Middle frontal gyrus (tissue), 1 donor: Measurements from ENCODE around the gene NLGN1.

Experiments
- DNase-seq: peaks from one replicate; pipeline ENCODE4 v3.0.0-alpha.2; 2015; ENCODE audit warnings: low spot score; ENCODE audit errors: extremely low spot score

Gene NLGN1

GRCh38 chr3:174268061-174268460 lies 870.5 kb downstream of the NLGN1 start:
- no peak for DNase-seq

DNA sequence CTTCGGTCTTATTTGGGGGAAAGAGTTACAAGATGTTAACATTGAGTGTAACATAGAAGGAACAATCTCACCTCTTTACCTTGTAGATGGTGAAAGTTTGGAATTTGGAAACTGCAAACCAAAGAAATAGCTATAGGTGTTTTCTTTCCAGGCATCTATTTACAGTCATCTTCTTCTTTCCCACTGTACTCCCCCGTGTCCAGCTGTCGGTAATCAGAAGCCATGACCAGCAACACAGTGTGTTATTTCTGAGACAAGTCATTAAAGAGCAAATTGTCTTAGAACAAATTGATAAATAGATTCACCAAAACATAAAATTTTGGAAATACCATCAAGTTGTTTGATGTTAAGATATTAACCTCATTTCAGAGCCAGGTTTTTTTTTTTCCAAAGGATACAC lies 871.0 kb downstream of the NLGN1 start:
- no peak for DNase-seq

GRCh38 chr3:174270841-174271240 lies 873.3 kb downstream of the NLGN1 start:
- DNase-seq: no peak

DNA sequence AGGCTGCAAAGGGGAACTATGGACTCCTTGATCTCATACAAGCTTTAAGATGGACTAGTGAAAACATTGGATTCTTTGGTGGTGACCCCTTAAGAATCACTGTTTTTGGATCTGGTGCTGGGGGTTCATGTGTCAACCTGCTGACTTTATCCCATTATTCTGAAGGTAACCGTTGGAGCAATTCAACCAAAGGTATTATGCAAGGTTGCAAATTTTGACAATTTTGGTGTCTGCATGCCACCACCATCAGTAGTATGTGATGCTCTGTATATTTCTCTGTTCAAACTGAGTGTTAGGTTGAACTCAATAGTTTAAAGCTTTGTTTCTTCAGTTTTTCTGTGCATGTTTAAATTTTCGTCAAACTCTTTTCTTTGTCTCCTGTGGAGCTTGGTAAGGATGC lies 877.8 kb downstream of the NLGN1 start:
- DNase-seq: no peak

- no peak for DNase-seq
These were observed 879.3 kb downstream of the NLGN1 start for GRCh38 chr3:174276826-174277225.

DNA sequence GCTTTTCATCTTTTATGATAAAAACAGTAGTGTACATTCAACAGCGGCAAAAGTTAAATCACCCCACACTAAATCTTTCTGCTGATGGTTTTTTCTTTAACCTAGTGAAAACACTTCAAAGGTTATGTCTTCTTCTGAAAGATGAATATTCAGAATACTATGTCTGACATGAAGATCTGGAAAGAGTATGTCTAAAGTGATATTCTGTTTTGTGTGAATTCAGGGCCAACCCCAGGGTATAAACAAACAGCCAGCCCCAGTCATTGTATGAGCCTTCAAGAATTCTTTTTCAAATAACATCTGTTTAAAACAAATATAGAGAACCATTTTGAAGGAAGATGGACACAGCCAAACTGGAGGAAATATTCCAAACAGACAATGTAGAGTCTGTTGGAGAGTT lies 880.5 kb downstream of the NLGN1 start:
- DNase-seq: no peak

- no peak for DNase-seq
These were observed 882.6 kb downstream of the NLGN1 start for GRCh38 chr3:174280186-174280585.

- DNase-seq: no peak
These were observed 887.8 kb downstream of the NLGN1 start for GRCh38 chr3:174285242-174285864.

DNA sequence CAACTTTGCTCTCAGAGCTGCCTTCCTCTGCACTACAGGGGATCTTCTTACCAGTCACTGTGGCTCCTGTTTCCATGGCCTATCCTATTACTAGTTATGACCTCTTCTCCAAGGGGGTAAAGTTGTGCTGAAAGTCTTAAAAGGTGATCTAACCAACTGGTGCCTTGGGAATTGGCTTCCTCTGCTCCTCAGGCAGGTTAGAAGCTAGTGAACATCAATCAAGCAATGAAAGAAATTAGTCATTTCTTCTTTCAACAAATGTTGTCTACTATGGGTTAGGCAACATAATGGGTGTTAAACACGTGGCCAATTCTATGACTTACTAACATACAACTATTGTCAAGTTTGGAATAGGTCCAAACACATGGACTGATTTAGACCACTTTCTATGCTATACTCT lies 890.2 kb downstream of the NLGN1 start:
- no peak for DNase-seq

DNA sequence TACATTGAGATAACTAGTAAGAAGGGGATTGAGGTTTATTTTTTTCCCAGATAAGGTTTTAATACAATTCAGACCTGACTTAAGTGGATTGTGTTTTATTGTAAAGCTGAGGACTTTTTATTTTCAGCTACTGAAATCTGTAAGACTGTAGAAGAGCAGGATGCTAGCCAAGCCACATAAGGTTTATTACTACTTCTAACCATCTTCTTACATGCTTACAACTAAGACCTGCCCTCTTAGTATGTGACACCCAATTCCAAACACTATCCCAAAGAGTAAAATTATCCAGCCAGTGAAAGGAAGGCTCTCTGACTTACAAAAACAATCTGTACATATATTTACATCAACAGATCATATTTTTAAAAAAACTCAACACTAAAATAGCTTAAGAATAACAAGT lies 897.1 kb downstream of the NLGN1 start:
- no peak for DNase-seq

DNA sequence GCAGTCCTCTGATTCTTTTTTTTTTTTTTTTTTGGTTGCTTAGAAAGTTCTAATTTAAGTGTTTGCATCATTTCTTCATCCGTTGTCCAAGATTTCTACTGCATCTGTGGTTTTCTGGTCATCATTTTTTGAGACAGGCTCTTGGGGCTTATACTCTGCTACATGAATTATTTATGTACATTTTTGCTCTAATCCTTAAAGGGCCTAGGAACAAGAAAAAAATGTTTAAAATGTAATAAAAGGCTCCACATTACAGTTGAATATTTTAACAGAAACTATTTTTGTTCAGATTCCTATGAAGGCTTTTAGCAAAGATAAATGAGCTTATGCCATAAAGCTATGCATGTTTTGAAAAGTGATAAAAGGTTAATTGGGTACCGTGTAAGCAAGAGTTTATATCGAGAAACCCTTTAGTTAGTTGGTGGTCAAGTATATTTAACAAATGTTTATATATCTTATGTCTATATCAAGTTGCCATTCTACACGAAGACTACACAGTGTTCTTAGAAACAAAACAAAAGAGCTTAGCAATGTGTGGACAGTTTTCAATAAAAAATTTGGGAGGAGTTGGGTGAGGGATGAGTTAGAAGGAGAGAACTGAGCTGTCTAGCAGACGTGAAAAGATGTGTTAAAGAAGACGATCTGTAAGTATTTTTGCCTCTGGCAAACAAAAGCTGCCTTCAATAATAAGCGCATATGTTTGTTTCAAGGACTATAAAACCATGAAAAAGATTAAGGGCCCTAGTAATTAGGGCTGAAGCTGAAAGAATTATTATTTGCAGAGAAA lies 898.0 kb downstream of the NLGN1 start:
- no peak for DNase-seq

DNA sequence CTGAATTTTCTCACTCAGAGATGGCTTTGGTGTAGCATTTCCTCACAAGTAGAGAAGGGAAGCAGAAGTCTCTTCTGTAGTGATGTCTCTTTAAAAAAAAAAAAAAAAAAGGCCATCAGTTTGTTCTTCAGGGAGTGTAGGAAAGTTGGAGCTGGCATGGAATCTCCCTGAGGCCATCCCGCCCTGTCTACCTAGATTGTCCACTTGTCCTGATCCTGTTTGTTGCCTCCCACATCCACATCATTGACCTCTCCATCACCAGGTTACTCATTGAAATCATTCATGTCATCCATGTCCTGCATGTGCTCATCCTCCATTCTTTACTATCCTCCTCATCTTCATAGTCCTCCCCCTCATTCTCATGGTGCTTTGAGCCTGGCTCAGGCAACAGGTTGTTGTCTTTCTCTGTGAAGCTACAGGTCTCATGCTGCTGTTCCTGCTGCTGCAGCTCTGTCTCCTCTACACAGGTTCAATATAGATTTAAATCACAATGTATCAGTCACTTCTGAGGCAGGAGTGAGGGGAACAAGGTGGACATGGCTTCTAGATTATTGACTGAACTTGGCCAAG lies 905.3 kb downstream of the NLGN1 start:
- DNase-seq: no peak

DNA sequence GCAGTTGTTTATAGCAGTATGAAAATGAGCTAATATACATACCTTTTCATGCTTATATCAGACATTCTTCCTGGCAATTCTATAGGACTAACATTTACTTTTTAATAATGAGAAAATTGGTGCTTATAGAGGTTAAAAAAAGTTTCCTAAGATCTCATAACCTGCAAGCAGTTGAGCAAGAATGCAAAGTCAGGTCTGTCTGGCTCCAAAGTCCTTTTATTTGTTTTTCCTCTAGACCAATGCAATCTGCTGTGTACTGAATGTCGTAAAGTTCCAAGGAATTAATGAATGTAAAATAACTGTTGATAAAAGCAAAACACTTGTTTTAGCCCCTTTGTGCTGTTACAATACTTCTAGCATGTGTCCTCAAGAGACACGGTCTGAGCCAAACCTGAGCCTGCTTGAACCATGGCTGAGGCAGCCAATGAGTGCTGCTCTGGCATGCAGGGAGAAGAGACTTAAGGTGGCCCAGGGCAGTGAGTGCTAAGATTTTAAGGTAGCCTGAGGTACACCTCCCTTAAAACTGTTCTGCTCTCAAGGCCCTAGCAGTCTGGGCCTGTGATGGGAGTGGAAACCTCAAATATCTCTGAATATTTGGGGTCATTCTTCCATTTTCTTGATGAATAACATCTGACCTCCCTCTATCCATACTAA lies 906.5 kb downstream of the NLGN1 start:
- no peak for DNase-seq

GRCh38 chr3:174308736-174309135 lies 911.2 kb downstream of the NLGN1 start:
- no peak for DNase-seq

DNA sequence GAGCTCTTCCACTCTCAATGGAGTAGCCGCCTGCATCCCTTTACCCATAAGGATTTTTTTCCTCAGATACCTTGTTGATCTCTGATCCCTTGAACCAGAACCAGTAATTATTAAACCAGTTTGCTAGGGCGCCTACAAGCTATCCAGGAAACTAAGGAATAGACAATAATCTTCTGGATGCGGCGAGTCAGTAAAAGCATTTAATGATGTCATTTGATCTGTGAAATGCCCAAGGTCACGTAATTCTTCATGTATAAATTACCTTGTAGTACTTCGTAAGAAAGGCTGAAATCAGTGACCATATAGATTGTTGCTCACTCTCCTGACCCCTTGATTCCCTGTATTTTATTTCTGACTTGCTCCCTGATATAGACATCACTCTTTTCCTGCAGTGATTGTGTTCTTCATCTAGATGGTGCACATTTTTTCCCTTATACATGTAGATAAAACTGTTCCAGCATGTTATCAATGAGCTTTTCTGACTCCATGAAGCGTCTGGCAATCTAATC lies 913.0 kb downstream of the NLGN1 start:
- DNase-seq: no peak

- DNase-seq: no peak
These were observed 917.7 kb downstream of the NLGN1 start for GRCh38 chr3:174315225-174315624.

DNA sequence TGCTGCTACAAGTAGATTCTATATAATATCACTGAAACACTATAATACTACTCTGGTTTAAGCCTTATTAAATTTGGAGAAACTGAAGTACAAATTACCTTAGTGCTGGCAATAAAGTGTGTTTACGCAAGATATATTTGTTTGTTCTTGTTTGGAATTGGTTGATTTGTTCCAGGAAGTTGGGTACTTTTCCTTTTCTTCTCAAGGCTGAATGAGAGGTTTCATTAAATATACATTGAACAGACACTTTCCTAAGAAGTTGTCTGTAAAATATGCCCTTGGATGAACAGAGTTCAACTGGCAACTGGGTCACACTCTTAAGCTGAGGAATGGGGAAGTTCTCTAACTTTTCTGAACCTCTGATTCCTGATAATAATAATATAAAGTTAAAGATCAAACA lies 919.5 kb downstream of the NLGN1 start:
- DNase-seq: no peak

DNA sequence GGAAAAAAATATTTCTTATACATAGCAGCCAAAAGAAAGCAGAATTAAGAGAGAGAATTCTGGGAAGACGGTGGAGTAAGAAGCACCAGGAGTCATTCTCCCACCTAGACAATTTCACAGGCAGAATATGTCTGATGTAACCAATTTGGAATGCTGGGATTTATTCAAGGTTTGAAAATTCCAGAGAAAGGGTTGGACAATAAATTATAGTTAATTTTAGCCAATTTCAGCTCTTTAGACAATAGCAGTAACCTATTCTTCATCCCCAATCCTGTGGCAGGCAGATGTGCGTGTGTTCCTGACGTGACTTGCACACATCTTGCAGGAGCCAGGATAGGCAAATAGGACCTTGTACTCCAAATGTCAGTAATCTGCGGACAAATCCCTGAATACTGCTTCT lies 920.6 kb downstream of the NLGN1 start:
- DNase-seq: no peak

DNA sequence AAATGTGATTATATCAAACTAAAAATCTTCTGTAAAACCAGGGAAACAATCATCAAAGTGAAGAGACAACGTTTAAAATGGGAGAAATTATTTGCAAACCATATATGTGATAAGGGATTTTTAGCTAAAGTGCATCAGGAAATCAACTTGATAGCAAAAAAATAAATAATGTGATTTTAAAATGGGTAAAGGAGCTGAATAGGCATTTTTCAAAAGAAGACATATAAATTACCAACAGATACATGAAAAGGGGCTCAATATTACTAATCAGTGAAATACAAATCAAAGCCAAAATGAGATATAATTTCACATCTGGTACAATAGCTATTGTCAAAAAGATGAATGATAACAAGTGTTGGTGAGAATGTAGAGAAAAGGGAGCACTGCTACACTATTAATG lies 924.0 kb downstream of the NLGN1 start:
- DNase-seq: no peak

- no peak for DNase-seq
These were observed 925.2 kb downstream of the NLGN1 start for GRCh38 chr3:174322789-174323188.

DNA sequence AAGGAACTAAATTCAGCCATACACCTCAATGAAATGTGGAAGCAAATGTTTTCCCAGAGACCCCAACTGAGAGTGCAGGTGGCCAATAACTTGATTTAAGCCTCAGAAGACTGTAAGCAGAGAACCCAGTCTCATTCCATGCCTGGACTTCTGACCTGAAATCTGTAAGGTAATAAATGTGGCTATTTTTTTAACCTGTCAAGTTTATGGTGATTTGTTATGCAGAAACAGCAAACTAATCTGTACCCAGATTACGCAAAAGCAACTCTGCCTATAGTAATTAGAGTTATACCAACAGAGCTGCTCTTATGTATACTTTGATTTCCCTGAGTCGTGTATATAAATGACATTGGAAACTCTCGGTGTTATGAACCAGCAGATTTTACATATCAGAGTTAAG lies 927.6 kb downstream of the NLGN1 start:
- DNase-seq: no peak
